ENCODE results near the gene KRT86.

DNA sequence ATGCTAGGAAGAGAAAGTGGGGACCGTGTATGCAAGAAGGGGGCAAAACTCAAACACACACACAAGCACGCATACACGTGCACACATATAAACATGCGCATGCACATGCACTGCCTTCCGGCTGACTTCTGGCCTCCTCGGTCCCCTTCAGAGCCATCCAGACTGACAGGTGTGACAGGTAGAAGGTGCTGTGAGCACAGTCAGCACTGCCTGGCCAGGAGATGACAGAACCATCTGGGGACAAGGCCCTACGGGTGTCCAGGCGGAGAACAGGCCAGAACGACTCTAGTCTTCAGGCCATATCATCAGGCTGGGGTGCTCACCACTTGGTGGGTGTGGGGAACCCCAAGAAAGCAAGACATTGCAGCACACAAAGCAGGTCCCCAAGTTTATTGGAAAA is 39.5 kb downstream of the KRT86 start:
- TF ChIP-seq, protein P1, sequence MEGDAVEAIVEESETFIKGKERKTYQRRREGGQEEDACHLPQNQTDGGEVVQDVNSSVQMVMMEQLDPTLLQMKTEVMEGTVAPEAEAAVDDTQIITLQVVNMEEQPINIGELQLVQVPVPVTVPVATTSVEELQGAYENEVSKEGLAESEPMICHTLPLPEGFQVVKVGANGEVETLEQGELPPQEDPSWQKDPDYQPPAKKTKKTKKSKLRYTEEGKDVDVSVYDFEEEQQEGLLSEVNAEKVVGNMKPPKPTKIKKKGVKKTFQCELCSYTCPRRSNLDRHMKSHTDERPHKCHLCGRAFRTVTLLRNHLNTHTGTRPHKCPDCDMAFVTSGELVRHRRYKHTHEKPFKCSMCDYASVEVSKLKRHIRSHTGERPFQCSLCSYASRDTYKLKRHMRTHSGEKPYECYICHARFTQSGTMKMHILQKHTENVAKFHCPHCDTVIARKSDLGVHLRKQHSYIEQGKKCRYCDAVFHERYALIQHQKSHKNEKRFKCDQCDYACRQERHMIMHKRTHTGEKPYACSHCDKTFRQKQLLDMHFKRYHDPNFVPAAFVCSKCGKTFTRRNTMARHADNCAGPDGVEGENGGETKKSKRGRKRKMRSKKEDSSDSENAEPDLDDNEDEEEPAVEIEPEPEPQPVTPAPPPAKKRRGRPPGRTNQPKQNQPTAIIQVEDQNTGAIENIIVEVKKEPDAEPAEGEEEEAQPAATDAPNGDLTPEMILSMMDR (IDR thresholded peaks at IDR 0.05), result no peak
- TF ChIP-seq POLR2A (IDR thresholded peaks at IDR 0.05) (no peak), EP300 (IDR thresholded peaks at IDR 0.05) (no peak)
